GM23338 (cell line): ENCODE data around the gene DTNB.
"Not testable (repeated sequence)": the region's sequence is repeated elsewhere in the genome, so short reads cannot be mapped to it uniquely, and the experiment has no call there.

ENCODE experiments used
- POLR2AphosphoS5 ChIP-seq: IDR thresholded peaks from 2 replicates; pipeline ENCODE4 v1.6.1; 2016; ENCODE audit warnings: antibody characterized with exemption, low read depth
- REST ChIP-seq: IDR thresholded peaks from one replicate; pipeline ENCODE4 v1.6.1; 2018; ENCODE audit warnings: antibody characterized with exemption; ENCODE audit not compliant: unreplicated experiment

GRCh38 chr2:25665429-25665828 lies 7.9 kb downstream of the DTNB start:
- not testable (repeated sequence) for TF ChIP-seq REST, POLR2AphosphoS5
